H1 (cell line): ENCODE data around the gene CREB3L1. TPM values are rescaled to one million over a fixed set of nuclear protein-coding genes. Genes with fewer than 3 reads are reported as not detected.

ENCODE experiments used
- CTCF ChIA-PET: fragments of 300-600 bp; sonication (Branson Sonifier 250); formaldehyde crosslinking; loops from one replicate; lab custom pipeline; 2021; ENCODE audit not compliant: partially characterized antibody; lab: Charles Lee
- POLR2A ChIA-PET: fragments of 300-600 bp; sonication (Branson Sonifier 250); formaldehyde crosslinking; loops from one replicate; lab custom pipeline; 2021; ENCODE audit warnings: inconsistent platforms; ENCODE audit not compliant: partially characterized antibody; lab: Charles Lee
- DNase-seq, 2 experiments: peaks; one replicate each; pipeline versions ENCODE4 v3.0.0 to v3.0.0-alpha.2; 2010 to 2022; ENCODE audit warnings: low spot score in 2 of 2, low read depth in 1 of 2, mixed read lengths in 1 of 2
- FAIRE-seq: peaks from 2 replicates; lab custom pipeline; 2011; peaks lifted over from hg19 to GRCh38; lab: Jason Lieb, UNC
- H2AFZ ChIP-seq: 2 replicates; pipeline ENCODE4 v1.8.1; 2012; ENCODE audit warnings: low read length, inconsistent platforms
- H2AK5ac ChIP-seq: 2 replicates; pipeline ENCODE4 v1.6.1; 2013; ENCODE audit warnings: low read depth, low read length
- H2BK120ac ChIP-seq: replicated peaks from 2 replicates; pipeline ENCODE3; 2013; ENCODE audit warnings: low read depth, low read length, inconsistent platforms
- H2BK12ac ChIP-seq: 2 replicates; pipeline ENCODE4 v1.6.1; 2013; ENCODE audit warnings: low read depth, low read length
- H2BK15ac ChIP-seq: 2 replicates; pipeline ENCODE4 v1.6.1; 2013; ENCODE audit warnings: low read length
- H2BK20ac ChIP-seq: 2 replicates; pipeline ENCODE4 v1.6.1; 2013; ENCODE audit warnings: low read length
- H2BK5ac ChIP-seq: 2 replicates; pipeline ENCODE4 v1.6.1; 2013; ENCODE audit warnings: low read depth, low read length
- H3K14ac ChIP-seq: 2 replicates; pipeline ENCODE4 v1.6.1; 2013; ENCODE audit warnings: inconsistent platforms; ENCODE audit not compliant: insufficient read length
- H3K18ac ChIP-seq: 2 replicates; pipeline ENCODE4 v1.6.1; 2013; ENCODE audit warnings: low read length; ENCODE audit errors: extremely low read depth
- H3K23ac ChIP-seq: 2 replicates; pipeline ENCODE4 v1.6.1; 2013; ENCODE audit warnings: inconsistent platforms; ENCODE audit not compliant: insufficient read length
- H3K23me2 ChIP-seq: 2 replicates; pipeline ENCODE4 v1.6.1; 2013; ENCODE audit warnings: low read depth, low read length
- H3K27ac ChIP-seq: 2 replicates; pipeline ENCODE4 v1.6.1; 2011; ENCODE audit warnings: low read depth, low read length, inconsistent platforms
- H3K27me3 ChIP-seq, 4 experiments: replicated peaks in 1 of 4; 1 replicate in 1 of 4; 2 replicates in 3 of 4; pipeline versions ENCODE4 v1.6.1 to v1.8.1; 2011 to 2013; ENCODE audit warnings: low read length in 3 of 4, mild to moderate bottlenecking in 3 of 4, inconsistent platforms in 2 of 4, mixed read lengths in 2 of 4, moderate library complexity in 1 of 4; ENCODE audit not compliant: control insufficient read depth in 3 of 4, insufficient read depth in 3 of 4; ENCODE audit errors: extremely low read depth in 1 of 4
- H3K36me3 ChIP-seq, 4 experiments: 2 replicates each; pipeline versions ENCODE4 v1.6.1 to v1.8.1; 2011 to 2013; ENCODE audit warnings: mild to moderate bottlenecking in 4 of 4, low read length in 3 of 4, moderate library complexity in 2 of 4, control low read depth in 1 of 4, inconsistent platforms in 1 of 4; ENCODE audit not compliant: insufficient read depth in 4 of 4, control insufficient read depth in 2 of 4
- H3K4ac ChIP-seq: replicated peaks from 2 replicates; pipeline ENCODE3; 2013; ENCODE audit warnings: low read length, low read depth, mixed read lengths, inconsistent platforms; ENCODE audit not compliant: insufficient read length
- H3K4me1 ChIP-seq, 4 experiments: replicated peaks in 1 of 4; 1 replicate in 1 of 4; 2 replicates in 3 of 4; pipeline versions ENCODE4 v1.6.1 to v1.8.1; 2011 to 2013; ENCODE audit warnings: low read length in 3 of 4, inconsistent platforms in 2 of 4, mixed read lengths in 1 of 4; ENCODE audit not compliant: insufficient read depth in 4 of 4, control insufficient read depth in 3 of 4
- H3K4me2 ChIP-seq, 2 experiments: 2 replicates each; pipeline versions ENCODE4 v1.6.1 to v1.8.1; 2011 to 2013; ENCODE audit warnings: low read depth in 2 of 2, low read length in 2 of 2, control low read depth in 1 of 2, inconsistent platforms in 1 of 2, mild to moderate bottlenecking in 1 of 2; ENCODE audit not compliant: insufficient read depth in 1 of 2
- H3K4me3 ChIP-seq, 4 experiments: fragments of 200-600, 300-600 bp in 1 of 4; sonication (generic), shearing (Covaris generic), sonication (Bioruptor Twin) in 1 of 4; 2 replicates each; pipeline versions ENCODE4 v1.5.1 to v1.8.1; 2011 to 2016; ENCODE audit warnings: low read length in 4 of 4, low read depth in 3 of 4, control low read depth in 2 of 4, inconsistent platforms in 2 of 4, mild to moderate bottlenecking in 2 of 4, mixed read lengths in 1 of 4, moderate library complexity in 1 of 4; ENCODE audit not compliant: insufficient read depth in 2 of 4; ENCODE audit errors: extremely low read depth in 1 of 4
- H3K56ac ChIP-seq: replicated peaks from 2 replicates; pipeline ENCODE3; 2013; ENCODE audit warnings: low read depth, mild to moderate bottlenecking, mixed read lengths, low read length, inconsistent platforms; ENCODE audit not compliant: insufficient read length
- H3K79me1 ChIP-seq: 2 replicates; pipeline ENCODE4 v1.6.1; 2013; ENCODE audit warnings: low read depth, low read length, control low read depth
- H3K79me2 ChIP-seq, 2 experiments: 2 replicates each; pipeline versions ENCODE4 v1.6.1 to v1.8.1; 2012 to 2013; ENCODE audit warnings: low read length in 2 of 2, mild to moderate bottlenecking in 2 of 2, inconsistent platforms in 1 of 2; ENCODE audit not compliant: insufficient read depth in 2 of 2, control insufficient read depth in 1 of 2
- H3K9ac ChIP-seq, 4 experiments: replicated peaks in 1 of 4; 1 replicate in 1 of 4; 2 replicates in 3 of 4; pipeline versions ENCODE4 v1.6.1 to v1.8.1; 2011 to 2013; ENCODE audit warnings: low read depth in 3 of 4, low read length in 3 of 4, control low read depth in 2 of 4, mild to moderate bottlenecking in 2 of 4, moderate library complexity in 2 of 4, inconsistent platforms in 1 of 4; ENCODE audit errors: extremely low read depth in 1 of 4
- H3K9me3 ChIP-seq, 2 experiments: 2 replicates each; pipeline versions ENCODE4 v1.6.1 to v1.8.1; 2012 to 2013; ENCODE audit warnings: mild to moderate bottlenecking in 2 of 2, moderate library complexity in 2 of 2, control low read depth in 1 of 2, inconsistent platforms in 1 of 2, low read depth in 1 of 2, low read length in 1 of 2, mixed read lengths in 1 of 2; ENCODE audit not compliant: insufficient read depth in 2 of 2
- H4K20me1 ChIP-seq, 2 experiments: replicated peaks in 1 of 2; 2 replicates each; pipeline versions ENCODE3 to v1.8.1; 2011 to 2013; ENCODE audit warnings: inconsistent platforms in 2 of 2, low read length in 2 of 2, mild to moderate bottlenecking in 1 of 2; ENCODE audit not compliant: insufficient read depth in 2 of 2, control insufficient read depth in 1 of 2
- H4K5ac ChIP-seq: 2 replicates; pipeline ENCODE4 v1.6.1; 2013; ENCODE audit warnings: low read length, low read depth, mixed read lengths, inconsistent platforms; ENCODE audit not compliant: insufficient read length
- H4K8ac ChIP-seq: 2 replicates; pipeline ENCODE4 v1.8.0; 2013; ENCODE audit warnings: mild to moderate bottlenecking, moderate library complexity, low read length, inconsistent platforms; ENCODE audit not compliant: insufficient read depth; ENCODE audit errors: extremely low read depth
- H4K91ac ChIP-seq: replicated peaks from 2 replicates; pipeline ENCODE3; 2013; ENCODE audit warnings: low read length, mixed read lengths, inconsistent platforms; ENCODE audit not compliant: insufficient read length
- CHD1 ChIP-seq: IDR thresholded peaks from 2 replicates; pipeline ENCODE4 v1.6.1; 2012; ENCODE audit warnings: low read depth, low read length, improper control_type of control experiment
- SP1 ChIP-seq: IDR thresholded peaks from 2 replicates; pipeline ENCODE4 v1.6.1; 2011; ENCODE audit warnings: low read depth, low read length
- WGBS, 2 experiments: shearing (Covaris generic) in 1 of 2; methylation state at CpG; one replicate each; pipeline versions ENCODE4 v1.1.6 to v1.1.7; 2013 to 2015; ENCODE audit warnings: low lambda C conversion rate in 2 of 2, mixed read lengths in 2 of 2, inconsistent platforms in 1 of 2, low coverage in 1 of 2, missing lambda C conversion rate in 1 of 2; ENCODE audit not compliant: insufficient replicate concordance in 2 of 2, insufficient coverage in 1 of 2, insufficient read length in 1 of 2; ENCODE audit errors: extremely low coverage in 1 of 2, missing lambda C conversion rate in 1 of 2; 5-methylcytosine and 5-hydroxymethylcytosine counted together
- polyA plus RNA-seq, 7 experiments: library from polyadenylated mRNA; depleted of rRNA in 3 of 7; stranded (reverse) in 5 of 7; unstranded in 2 of 7; fragments of >200 nt in 5 of 7; fragments of 200-250 nt in 2 of 7; gene quantifications; 1 replicate in 5 of 7; 2 replicates in 1 of 7; 4 replicates in 1 of 7; pipeline versions ENCODE4 v1.2.1 to v1.2.3, GENCODE V29; 2011 to 2013; ENCODE audit warnings: missing spikeins in 2 of 7, mixed read lengths in 2 of 7
- total RNA-seq: library from RNA; stranded (reverse); fragmentation: NEBNext Ultra II Directional; extraction: Animal tissue kit (Norgen Biotek cat#: 25700); gene quantifications from 2 replicates; pipeline ENCODE4 v1.2.1, GENCODE V29; 2021

CREB3L1 gene
- total and polyA plus RNA-seq, 2 of the 8 experiments (the other 6 are each of a cell fraction or from before 2014, with no cell fraction given), result 4.1 to 12.7 TPM

DNA sequence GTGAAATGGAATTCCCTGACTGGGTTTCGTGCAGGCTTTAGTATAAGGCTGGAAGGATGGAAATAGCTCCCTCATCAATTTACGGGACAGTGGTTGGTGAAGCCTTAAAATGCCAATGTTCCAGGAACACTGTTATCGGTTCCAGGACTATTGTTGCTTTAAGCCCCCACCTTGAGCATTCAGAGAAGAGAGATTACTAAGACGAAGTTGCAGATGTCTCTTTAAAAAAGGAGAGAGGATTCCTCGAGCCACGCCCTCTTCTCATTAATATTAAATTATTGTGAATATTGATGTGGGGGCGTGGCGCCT lies 195 bp upstream of the CREB3L1 start:
- no peak overlapping the region for H2BK12ac ChIP-seq
- no peaks in the 10 kb centered on the region for H4K20me1 ChIP-seq
- no peak overlapping the region for H2BK120ac ChIP-seq
- peak overlapping the region; percentile 66 to 97 for H3K4me2 ChIP-seq
- H3K27me3 ChIP-seq, result no peaks in the 10 kb centered on the region
- no peak overlapping the region for H2BK15ac ChIP-seq
- no peak overlapping the region for H3K14ac ChIP-seq
- H2AFZ ChIP-seq, result no peak overlapping the region; the same call in 1 of the 2 replicates
- DNase-seq, result no peak
- no peaks in the 10 kb centered on the region for H3K9me3 ChIP-seq
- H3K4me1 ChIP-seq, result peaks cover 20 to 39% (median 26%) of the 10 kb centered on the region in 4 experiments; a peak in 6 of 7 replicates
- no peak overlapping the region for H3K9ac ChIP-seq
- H2BK20ac ChIP-seq, result peak overlapping the region; percentile 66; the same call in 1 of the 2 replicates
- H3K23me2 ChIP-seq, result peaks cover 6% of the 10 kb centered on the region; the same call in 1 of the 2 replicates
- no peak overlapping the region for H2BK5ac ChIP-seq
- H4K91ac ChIP-seq, result no peak overlapping the region
- H4K5ac ChIP-seq, result no peak overlapping the region
- TF ChIP-seq CHD1, result no peak
- 0 out of 2 replicates have a peak, but pooled peaks have one; percentile 8 for TF ChIP-seq SP1
- no peak overlapping the region for H3K4ac ChIP-seq
- ChIA-PET CTCF (interaction anchor here (0.8 to 7.9 kb wide), 18 partner anchors 12 to 290 kb away, joined by 3 to 224 read pairs (median 6); no protein-coding TSS in a partner anchor), POLR2A (interaction anchor here (0.7 to 5.4 kb wide), 11 partner anchors 10 to 53 kb away, joined by 3 to 51 read pairs (median 8); no protein-coding TSS in a partner anchor)
- H3K79me2 ChIP-seq, result no peaks in the 10 kb centered on the region; a peak in 1 of 4 replicates
- no peak overlapping the region for H2AK5ac ChIP-seq
- H3K27ac ChIP-seq, result no peak overlapping the region
- H4K8ac ChIP-seq, result no peak overlapping the region
- 17% methylated on average over 8 of the region's 8 CpGs; no CpG with 5 or more reads in 1 of the 2 experiments for WGBS, 2 experiments
- H3K4me3 ChIP-seq, result peak overlapping the region; percentile 54 to 81 (median 64); a peak in 6 of 8 replicates
- H3K36me3 ChIP-seq, result no peaks in the 10 kb centered on the region
- no peak overlapping the region for H3K23ac ChIP-seq
- H3K79me1 ChIP-seq, result no peaks in the 10 kb centered on the region; the same call in 1 of the 2 replicates
- no peak for FAIRE-seq
- peak overlapping the region; percentile 63; the same call in 1 of the 2 replicates for H3K18ac ChIP-seq
- H3K56ac ChIP-seq, result no peak overlapping the region
